Amygdala (tissue), 56 donors: ENCODE measurements around the gene SETD3.

ENCODE experiments used
- DNase-seq, 56 donors: peaks; one replicate each; lab custom pipeline; 2025; lab: John Stamatoyannopoulos, UW

Gene SETD3

DNA sequence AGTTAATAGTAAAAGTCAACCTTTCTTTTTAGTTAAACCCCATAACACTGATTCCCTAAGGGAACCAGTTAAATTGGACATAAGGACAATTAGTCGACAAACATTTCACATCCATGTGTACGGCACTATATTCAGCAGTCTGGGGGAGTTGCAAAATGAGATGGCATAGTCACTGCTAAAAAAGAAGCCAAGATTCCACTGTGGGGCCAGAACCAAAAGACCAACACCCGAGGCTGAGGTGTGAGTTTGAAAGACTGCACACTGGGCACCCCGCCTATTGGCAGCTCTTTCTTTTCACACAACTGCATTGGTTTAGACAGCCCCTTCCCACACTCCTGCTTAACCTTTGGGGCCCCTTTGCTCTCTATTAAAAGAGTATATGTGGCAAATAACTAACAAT lies 16.7 kb downstream of the SETD3 start:
- DNase-seq: peak in 2 of 56 donors; percentile 5 to 17

DNA sequence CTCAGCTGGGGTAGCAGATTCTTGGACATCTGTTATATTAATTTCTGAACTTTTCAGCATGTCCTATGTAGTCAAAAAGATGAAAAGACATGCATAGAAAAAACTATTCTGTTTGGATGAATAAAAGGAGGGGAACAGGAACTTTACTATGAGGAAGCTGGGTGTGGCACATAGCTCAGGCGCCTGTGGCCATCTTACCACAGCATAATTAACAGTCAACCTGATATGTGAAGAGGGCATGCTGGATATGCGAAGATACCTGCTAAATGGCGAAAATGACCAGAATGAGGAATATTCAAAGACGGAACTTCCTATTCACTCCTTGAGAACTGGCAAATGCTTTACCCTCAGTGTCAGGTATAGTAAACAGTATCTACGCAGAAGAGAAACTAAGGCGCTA lies 18.4 kb downstream of the SETD3 start:
- no peak for DNase-seq

DNA sequence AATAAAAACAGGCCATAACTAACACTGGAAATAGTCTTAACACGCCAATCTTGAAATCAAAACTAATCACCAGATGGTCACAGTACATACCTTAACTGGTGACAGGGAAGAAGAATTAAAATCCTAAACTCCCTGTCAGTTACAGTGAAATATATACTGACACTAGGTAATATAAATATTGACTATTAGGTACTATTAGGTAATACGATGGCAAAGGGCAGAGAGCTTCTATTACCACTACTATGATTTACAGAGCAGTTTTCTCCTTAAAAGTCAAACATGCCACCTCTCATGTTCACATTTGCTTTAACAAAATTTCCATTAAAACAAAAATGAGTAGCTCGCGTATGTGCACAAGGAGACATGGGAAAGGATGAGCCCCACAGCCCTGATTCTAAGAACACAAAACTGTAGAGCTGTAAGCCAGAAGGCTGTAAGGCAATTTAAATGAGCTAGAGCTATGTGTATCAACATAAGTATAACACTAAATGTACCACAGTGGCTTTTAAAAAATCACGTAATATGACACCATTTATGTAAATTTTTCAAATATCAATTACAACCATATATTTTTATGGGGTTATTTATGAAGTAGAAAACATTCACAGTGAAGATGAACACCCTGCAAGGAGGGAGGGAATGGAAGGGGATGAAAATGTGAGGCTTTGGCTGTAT lies 19.1 kb downstream of the SETD3 start:
- no peak for DNase-seq

DNA sequence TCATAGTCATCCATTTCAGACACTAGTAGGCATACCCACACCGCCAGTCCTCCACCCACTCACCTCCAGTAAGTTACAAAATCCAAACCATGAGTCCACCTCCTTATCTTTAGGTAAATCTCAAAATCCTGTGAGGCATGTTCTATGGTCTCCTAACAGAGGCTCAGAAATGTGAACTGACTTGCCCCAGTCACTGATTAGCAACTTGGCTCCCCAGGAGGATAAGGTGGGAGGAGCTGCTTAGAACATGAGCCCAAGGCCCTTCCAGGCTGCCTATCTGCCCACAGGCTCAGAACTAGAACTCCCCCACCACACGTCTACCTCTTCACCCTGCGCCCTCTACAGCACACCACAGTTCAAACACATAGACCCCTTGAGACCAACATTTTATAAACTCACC lies 19.9 kb downstream of the SETD3 start:
- DNase-seq: no peak

DNA sequence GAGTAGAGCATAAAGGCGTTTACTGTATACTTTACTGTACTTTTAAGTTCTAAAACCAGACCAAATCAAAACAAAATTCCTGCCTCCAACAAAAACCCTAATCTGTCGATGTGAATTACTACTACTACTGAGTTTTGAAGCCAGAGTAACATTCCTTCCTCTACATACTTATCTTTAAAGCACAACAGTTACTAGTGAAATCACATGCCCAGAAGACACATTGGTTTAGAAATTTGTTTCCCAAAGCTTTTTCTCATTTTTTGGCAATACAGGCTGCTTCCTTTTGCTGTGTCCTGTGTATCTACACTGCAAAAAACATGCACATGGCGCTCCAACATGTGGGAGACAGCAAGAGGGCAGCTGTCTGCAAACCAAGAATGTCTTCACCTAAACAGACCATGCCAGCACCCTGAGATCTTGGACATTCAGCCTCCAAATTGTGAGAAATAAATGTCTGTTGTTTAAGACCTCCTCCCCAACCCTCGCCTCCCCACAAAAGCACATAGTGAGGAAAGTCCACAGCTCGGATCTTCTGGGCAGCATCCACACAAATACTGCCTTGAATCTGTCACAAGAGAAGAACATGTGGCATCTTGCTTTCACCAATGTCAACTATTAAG lies 21.1 kb downstream of the SETD3 start:
- DNase-seq: no peak

DNA sequence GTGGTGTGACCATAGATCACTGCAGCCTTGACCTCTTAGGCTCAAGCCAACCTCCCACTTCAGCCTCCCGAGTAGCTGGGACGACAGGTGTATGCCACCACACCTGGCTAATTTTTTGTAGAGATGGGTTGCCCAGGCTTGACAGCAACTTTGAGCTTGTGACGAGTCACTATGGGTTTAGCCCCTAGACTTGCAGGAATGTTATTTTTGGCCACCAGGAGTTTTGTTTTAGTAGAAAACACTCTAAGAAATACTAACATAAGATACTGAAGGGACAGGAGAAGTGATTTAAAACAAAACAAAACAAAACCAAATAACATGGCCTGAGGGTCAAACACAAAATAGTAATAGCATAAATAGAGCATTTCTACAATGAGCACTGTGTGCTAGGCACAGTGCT lies 26.4 kb downstream of the SETD3 start:
- DNase-seq: no peak

DNA sequence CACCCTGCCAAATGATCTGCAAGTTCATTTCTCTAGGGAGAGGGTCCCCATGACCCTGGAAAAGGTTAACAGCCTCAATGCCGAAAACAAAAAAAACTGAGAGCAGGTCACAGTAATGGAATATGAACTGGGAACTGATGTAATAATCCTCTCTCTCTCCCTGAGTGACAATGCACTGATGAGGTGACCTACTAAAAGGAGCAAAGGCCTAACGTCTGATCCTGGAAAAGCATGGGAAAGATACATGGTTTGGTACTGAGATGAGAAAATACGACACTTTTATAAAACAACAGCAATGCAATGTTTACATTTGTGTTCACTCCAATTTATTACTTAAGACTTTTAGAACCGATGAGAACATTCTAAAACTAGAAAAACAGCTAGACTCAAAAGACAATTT lies 27.7 kb downstream of the SETD3 start:
- no peak for DNase-seq

DNA sequence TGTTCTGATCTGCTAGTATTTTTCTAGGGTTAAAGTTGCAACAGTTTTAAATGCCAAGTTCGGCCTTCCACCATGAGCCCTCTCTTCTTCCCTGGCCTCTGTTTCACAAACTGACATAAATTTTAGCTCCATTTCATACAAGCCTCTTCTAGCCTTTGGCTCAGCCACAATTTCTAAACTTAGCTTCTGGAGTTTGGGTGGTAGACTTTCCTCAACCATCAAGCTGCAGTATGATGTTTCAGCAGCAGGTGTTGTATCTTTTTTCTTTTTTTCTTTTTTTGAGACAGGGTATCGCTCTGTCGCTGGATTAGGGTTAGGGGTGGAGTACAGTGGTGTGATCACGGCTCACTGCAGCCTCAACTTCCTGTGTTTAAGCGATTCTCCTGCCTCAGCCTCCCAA lies 29.4 kb downstream of the SETD3 start:
- no peak for DNase-seq

DNA sequence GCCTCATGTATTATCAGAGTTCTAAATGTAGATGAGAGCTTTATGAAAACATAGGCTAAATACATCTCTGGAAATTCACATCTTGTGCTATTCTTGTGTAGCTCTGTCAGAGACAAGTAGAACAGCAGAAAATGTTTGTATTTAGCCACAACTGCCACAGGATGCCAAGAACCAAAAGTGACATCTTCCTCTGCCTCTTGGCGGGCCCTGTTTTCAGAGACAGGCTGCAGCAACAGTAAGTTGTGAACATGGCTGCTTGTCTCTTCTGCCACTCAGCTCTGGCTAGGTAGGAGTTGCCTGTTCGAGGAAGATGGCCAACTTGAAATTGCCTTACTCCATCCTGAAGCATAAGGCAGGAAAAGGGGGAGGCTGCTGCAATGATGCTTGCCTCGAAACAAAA lies 30.4 kb downstream of the SETD3 start:
- peak in 4 of 56 donors; percentile 4 to 26 (median 14) for DNase-seq

DNA sequence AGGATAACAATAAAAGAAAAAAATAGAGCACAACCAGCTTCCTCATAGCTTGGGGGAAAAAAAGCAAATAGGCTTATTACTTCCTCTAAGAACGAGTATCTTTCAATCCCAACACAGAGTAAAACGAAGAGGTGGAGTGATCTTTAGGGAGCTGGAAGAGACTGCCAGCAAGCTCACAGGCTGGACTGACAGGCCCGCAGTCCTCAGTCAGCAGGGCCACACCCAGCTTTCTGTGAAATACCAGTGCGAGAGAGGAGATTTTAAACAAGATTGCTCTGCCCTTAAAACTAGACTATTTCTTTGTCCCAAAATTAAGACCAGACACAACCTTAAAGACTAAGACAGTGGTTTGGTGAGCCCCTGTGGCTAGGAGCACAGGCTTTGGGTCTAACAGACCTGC lies 32.9 kb downstream of the SETD3 start:
- no peak for DNase-seq

DNA sequence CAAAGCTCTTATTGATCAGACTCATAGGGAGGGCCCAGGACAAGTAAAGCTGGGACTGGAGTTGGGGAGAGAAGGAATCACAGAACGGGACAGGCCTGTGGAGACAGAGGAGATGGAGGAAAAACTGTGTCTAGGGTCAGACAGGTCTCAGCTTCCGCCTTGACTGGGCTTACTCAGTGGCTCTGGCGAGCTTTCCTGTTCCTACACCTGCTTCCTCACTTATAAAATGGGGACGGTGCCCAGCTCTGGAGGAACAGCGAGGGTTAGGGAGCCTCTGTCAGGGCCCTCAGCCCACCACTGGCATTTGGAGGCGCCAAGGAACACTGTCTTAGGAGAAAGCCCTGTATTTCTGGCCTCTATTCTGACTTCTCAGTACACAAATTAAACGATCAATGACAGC lies 34.7 kb downstream of the SETD3 start:
- DNase-seq: no peak

DNA sequence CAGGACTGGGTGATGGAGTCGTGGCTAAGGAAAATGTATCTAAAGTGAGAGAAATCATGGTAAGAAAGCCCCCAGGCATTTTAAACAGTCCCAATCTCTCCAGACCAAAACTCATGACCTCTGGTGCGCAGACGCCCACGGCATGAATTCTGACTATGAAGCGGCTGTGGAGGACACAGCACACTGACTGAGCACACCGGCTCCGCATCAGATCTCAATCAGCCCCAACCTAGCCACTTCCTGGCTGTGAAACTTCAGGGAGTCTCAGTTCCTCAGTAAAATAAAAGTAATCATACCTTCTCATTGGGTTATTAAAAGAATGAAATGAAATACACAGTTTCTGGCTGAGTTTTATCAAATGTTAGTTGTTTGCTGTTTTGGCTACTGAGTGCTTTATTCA lies 38.7 kb downstream of the SETD3 start:
- no peak for DNase-seq

DNA sequence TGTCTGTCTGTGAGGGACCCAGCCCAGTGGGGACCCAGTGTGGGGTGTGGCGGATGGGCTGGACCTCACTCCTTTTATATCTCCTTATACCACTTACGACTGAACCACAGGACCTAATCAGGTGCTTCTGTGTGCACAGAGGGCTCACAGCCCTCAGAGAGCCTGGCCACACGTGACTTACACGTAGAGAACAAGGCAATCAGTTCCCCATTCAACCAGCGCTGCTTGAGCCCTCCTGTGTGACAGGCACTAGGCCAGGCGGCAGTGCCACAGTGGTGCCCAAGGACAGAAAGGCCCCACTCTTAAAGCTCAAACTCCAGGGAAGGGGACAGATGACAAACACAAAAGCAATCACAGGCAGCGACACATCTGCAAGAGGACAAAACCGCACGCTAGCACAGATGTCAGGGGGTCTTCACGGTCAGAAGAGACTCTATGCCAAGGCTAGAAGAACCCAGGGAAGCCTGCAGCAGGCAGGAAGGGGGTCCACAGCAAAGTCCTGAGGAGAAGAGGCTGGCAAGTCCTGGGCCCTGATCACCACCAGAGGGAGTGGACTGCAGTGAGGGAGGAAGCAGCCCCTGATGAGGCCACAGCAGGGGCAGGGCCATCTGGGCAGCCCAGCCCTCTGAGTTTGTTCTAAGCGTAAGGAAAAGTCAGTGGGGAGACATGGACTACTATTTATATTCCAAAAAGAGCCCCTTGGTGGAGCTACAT lies 39.3 kb downstream of the SETD3 start:
- no peak for DNase-seq

DNA sequence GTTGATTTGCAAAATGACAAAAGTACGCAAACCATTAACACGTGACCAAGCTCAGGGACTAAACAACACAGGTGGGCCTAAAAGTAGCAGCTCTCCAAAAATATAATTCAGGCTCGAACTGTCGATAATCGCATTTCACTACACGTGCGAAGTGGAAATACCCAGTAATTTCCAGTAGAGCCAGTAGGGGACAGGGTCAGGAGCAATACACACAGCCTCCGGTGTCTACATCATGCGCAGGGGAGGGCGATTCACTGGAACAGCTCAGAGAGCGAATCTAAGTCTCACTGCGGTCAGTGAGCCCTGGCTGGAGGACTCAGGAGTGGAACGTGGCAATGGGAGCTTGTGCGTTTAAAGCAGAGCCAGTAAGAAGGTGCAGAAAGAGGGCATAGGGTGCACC lies 40.4 kb downstream of the SETD3 start:
- DNase-seq: no peak

DNA sequence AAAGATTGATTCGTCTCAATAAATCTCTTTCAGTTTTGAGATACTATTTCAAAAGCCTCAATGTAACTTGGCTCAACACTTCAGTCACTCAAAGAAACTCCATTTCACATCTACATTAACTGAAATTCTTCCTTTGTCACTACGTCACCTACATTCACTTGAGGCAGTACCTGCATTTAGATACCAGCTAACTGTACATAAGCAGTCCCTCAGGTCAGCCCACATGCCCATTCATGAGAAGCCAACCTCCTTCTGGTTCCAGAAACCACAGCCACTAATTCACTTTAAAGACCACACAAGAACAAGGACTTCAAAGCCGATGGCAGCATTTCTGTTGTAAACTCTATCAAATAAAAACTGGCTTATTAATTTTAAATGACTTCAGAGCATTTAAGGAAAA lies 43.0 kb downstream of the SETD3 start:
- no peak for DNase-seq

DNA sequence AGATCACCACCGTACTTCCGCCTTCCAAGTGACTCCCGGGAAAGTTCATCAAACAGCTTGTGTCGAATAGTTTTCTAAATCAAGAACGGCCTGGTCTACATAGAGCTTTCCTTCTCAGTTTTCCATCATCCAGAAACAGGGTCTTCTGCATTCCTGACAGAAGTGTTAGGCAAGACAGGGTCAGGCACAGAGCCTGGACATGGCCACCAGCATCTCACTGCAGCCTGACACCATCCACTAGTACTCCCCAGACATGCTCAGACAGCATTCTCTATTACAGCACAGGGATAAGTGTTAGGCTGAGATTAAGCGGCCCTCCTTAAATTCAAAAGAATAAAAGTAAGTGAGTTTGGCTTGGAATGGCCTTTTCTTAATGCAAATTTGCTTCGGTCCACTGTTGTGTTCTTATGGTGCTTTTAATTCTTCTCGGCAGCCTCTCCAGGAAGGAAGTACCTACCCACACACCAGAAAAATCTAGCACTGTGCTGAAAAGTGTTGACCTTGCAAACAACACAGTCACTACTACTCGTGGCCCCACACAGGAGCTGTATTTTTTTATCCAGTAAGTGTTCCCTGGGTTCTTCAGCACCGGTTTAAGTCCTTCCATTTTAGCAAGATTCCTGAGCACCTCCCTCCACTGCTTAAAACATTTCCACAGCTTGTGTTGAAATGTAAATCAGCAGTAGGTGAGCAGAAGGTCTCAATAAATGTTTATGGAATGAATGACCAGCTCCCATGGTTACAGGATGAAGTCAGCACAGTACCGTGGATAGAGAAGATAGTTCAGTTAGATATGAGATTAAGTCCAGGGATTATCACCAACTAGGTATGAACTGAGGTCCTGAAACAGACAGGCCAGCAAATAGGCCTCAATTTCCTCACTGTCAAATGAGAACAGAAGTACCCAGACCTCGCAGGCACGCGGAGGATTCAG lies 44.1 kb downstream of the SETD3 start:
- no peak for DNase-seq

DNA sequence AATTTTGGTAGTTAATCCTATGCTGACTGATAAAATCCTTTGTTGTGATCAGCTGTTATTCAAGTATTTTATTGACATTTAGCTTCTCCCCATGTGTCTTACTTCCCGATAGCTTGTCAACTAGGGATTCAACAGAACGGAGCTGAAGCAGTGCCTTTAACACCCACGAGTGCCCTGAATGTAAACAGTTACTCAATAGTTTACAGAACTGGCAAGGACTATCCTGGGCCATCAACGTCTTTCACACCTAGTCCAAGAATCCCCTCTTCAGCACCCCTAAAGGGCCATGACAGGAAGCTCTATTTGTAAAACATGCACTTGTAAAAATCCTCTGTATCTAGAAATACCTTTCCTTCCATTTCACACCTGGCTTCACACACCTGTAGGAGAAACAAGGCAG lies 45.3 kb downstream of the SETD3 start:
- DNase-seq: no peak

DNA sequence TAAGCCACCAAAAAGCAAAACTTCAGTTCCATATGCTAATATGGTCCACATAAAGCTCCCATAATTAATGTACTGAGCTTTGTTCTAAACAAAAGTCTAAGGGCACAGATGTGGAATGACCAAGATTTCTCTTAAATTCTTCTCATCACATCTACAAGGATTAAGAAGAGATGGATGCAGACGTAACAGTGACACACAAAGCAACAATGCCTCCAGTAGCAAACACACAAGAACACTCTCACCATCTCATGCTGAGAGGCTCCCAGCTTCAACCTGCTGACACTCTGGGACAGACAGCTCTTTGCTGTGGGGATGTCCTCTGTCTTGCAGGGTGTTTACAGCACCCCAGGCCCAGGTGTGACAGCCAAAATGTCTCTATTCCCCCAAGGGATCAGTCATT lies 48.2 kb downstream of the SETD3 start:
- no peak for DNase-seq

DNA sequence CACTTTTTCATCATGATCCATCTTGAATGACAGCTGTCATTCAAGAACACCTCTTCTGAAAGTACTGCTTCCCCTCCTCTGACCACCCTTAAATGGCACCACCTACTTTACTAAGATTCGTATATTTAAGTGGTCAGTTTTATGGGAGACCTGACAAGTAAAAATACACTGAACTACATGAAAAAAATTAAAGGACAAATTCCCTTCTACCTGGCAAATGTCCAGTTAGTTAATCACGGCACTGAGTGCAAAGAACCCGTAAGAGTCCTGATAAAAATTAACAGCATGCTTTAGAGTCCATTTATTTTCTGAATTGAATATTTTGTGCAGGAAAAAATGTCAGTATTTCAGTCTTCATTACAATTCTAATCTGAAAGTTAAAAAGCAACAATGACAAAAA lies 48.7 kb downstream of the SETD3 start:
- no peak for DNase-seq

DNA sequence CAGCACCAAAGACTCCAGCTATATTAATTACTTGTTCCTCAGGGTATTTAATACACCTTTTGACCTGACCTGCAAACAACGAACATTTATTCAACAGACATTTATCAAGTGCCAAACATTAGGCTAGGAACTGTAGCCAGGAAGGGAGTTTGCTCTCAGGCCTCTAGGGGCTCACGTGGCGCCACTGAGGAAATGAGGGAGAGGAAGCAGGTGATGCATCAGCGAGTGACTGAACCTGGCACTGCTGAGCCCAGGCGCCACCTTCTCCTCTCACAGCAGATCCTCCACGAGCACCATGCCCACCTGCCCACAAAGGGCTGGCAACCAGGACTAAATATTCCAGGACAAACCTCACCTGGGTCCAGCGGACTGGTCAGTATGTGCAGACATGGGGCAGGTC lies 50.2 kb downstream of the SETD3 start:
- DNase-seq: no peak
